Osteoblast (primary cell): ENCODE measurements around the gene COL11A1. TPM values are rescaled to one million over a fixed set of nuclear protein-coding genes. Genes with fewer than 3 reads are reported as not detected.

Experiments
- DNase-seq: peaks from one replicate; pipeline ENCODE4 v3.0.0; 2011; ENCODE audit warnings: low spot score, mixed read lengths; ENCODE audit not compliant: insufficient read length; ENCODE audit errors: missing footprints
- H2AFZ ChIP-seq: 2 replicates; pipeline ENCODE4 v1.6.0; 2011; ENCODE audit warnings: mild to moderate bottlenecking, low read length
- H3K27ac ChIP-seq: 2 replicates; pipeline ENCODE4 v1.5.1; 2011; ENCODE audit warnings: mild to moderate bottlenecking, low read depth, low read length, moderate library complexity
- H3K27me3 ChIP-seq: 2 replicates; pipeline ENCODE4 v1.6.0; 2012; ENCODE audit warnings: mild to moderate bottlenecking, control low read depth, inconsistent platforms, low read length, moderate library complexity; ENCODE audit not compliant: insufficient read depth
- H3K36me3 ChIP-seq: 2 replicates; pipeline ENCODE4 v1.5.1; 2011; ENCODE audit warnings: mild to moderate bottlenecking, low read length, control low read depth, moderate library complexity; ENCODE audit not compliant: insufficient read depth
- H3K4me1 ChIP-seq: 2 replicates; pipeline ENCODE4 v1.5.1; 2011; ENCODE audit warnings: mild to moderate bottlenecking, low read length, control low read depth, moderate library complexity; ENCODE audit not compliant: insufficient read depth
- H3K4me2 ChIP-seq: 2 replicates; pipeline ENCODE4 v1.6.0; 2011; ENCODE audit warnings: mild to moderate bottlenecking, low read length; ENCODE audit not compliant: insufficient read depth
- H3K4me3 ChIP-seq: fragments of 200-600 bp; sonication (generic); 3 replicates; pipeline ENCODE4 v1.5.1; 2012; ENCODE audit warnings: mild to moderate bottlenecking, low read length, inconsistent platforms; ENCODE audit not compliant: insufficient read depth
- H3K79me2 ChIP-seq: 2 replicates; pipeline ENCODE4 v1.6.0; 2012; ENCODE audit warnings: mild to moderate bottlenecking, low read length, control low read depth, inconsistent platforms; ENCODE audit not compliant: insufficient read depth
- H3K9me3 ChIP-seq: 2 replicates; pipeline ENCODE4 v1.5.1; 2011; ENCODE audit warnings: low read depth, low read length, control low read depth
- H4K20me1 ChIP-seq: 2 replicates; pipeline ENCODE4 v1.6.0; 2012; ENCODE audit warnings: mild to moderate bottlenecking, low read length, control low read depth; ENCODE audit not compliant: insufficient read depth
- CTCF ChIP-seq: IDR thresholded peaks from 2 replicates; pipeline ENCODE4 v1.5.1; 2011; ENCODE audit warnings: mild to moderate bottlenecking, low read depth, low read length, moderate library complexity; ENCODE audit errors: extremely low read depth
- total RNA-seq: library from RNA; depleted of rRNA; stranded (reverse); fragments of >200 nt; gene quantifications from 2 replicates; pipeline ENCODE4 v1.2.3, GENCODE V29; 2012

COL11A1 gene
- total RNA-seq, 1 donor: 158 TPM

GRCh38 chr1:102853136-102853535 lies 255.2 kb downstream of the COL11A1 start:
- no peak for TF ChIP-seq CTCF
- Histone ChIP-seq H3K27me3 (no peaks in the 10 kb centered on the region), H3K4me2 (no peak overlapping the region), H3K4me1 (peaks cover 8% of the 10 kb centered on the region), H3K4me3 (no peak overlapping the region), H3K36me3 (no peaks in the 10 kb centered on the region), H2AFZ (no peak overlapping the region), H3K27ac (no peak overlapping the region), H3K9me3 (no peaks in the 10 kb centered on the region), H3K79me2 (no peaks in the 10 kb centered on the region), H4K20me1 (no peaks in the 10 kb centered on the region)
- DNase-seq: no peak

GRCh38 chr1:102852613-102853012 lies 255.7 kb downstream of the COL11A1 start:
- Histone ChIP-seq H4K20me1 (no peaks in the 10 kb centered on the region), H3K9me3 (no peaks in the 10 kb centered on the region), H3K4me1 (peaks cover 8% of the 10 kb centered on the region), H3K27ac (no peak overlapping the region), H3K4me3 (no peak overlapping the region), H3K36me3 (no peaks in the 10 kb centered on the region), H3K79me2 (no peaks in the 10 kb centered on the region), H2AFZ (no peak overlapping the region), H3K4me2 (no peak overlapping the region), H3K27me3 (no peaks in the 10 kb centered on the region)
- peak; percentile 22 for TF ChIP-seq CTCF
- no peak for DNase-seq

GRCh38 chr1:102851616-102852015 lies 256.7 kb downstream of the COL11A1 start:
- peak overlapping the region; percentile 22 for H2AFZ ChIP-seq
- no peaks in the 10 kb centered on the region for H3K36me3 ChIP-seq
- no peaks in the 10 kb centered on the region for H3K9me3 ChIP-seq
- H3K4me1 ChIP-seq: peaks cover 8% of the 10 kb centered on the region
- H3K79me2 ChIP-seq: no peaks in the 10 kb centered on the region
- H4K20me1 ChIP-seq: no peaks in the 10 kb centered on the region
- no peak overlapping the region for H3K27ac ChIP-seq
- H3K27me3 ChIP-seq: no peaks in the 10 kb centered on the region
- no peak for TF ChIP-seq CTCF
- no peak overlapping the region for H3K4me2 ChIP-seq
- no peak for DNase-seq
- no peak overlapping the region for H3K4me3 ChIP-seq

GRCh38 chr1:102842606-102843005 lies 265.7 kb downstream of the COL11A1 start:
- Histone ChIP-seq H3K27ac (no peak overlapping the region), H4K20me1 (no peaks in the 10 kb centered on the region), H3K4me2 (no peak overlapping the region), H2AFZ (no peak overlapping the region), H3K36me3 (no peaks in the 10 kb centered on the region), H3K4me3 (no peak overlapping the region), H3K79me2 (no peaks in the 10 kb centered on the region), H3K27me3 (no peaks in the 10 kb centered on the region), H3K9me3 (no peaks in the 10 kb centered on the region), H3K4me1 (no peaks in the 10 kb centered on the region)
- TF ChIP-seq CTCF: no peak
- no peak for DNase-seq
